NCI-H1436 (cell line): ENCODE results near the gene PARVA.

Experiments
- DNase-seq: peaks from one replicate; lab custom pipeline; 2025; lab: John Stamatoyannopoulos, UW

PARVA gene

GRCh38 chr11:12556788-12557384 lies 179.5 kb downstream of the PARVA start:
- DNase-seq = no peak

GRCh38 chr11:12559011-12559410 lies 181.6 kb downstream of the PARVA start:
- DNase-seq = no peak

- no peak for DNase-seq
Measured at GRCh38 chr11:12560362-12560761, 183.0 kb downstream of the PARVA start.

- DNase-seq = no peak
Measured at GRCh38 chr11:12560861-12561260, 183.5 kb downstream of the PARVA start.

GRCh38 chr11:12564012-12564411 lies 186.6 kb downstream of the PARVA start:
- no peak for DNase-seq

GRCh38 chr11:12565406-12565805 lies 188.0 kb downstream of the PARVA start:
- DNase-seq = no peak

GRCh38 chr11:12567746-12568460 lies 190.5 kb downstream of the PARVA start:
- DNase-seq = no peak

- no peak for DNase-seq
Measured at GRCh38 chr11:12569499-12570425, 192.4 kb downstream of the PARVA start.

- DNase-seq = no peak
Measured at GRCh38 chr11:12573707-12574485, 196.5 kb downstream of the PARVA start.

- DNase-seq = no peak
Measured at GRCh38 chr11:12577725-12578644, 200.6 kb downstream of the PARVA start.

- no peak for DNase-seq
Measured at GRCh38 chr11:12581416-12581815, 204.0 kb downstream of the PARVA start.

- peak; percentile 17 for DNase-seq
Measured at GRCh38 chr11:12581923-12582322, 204.6 kb downstream of the PARVA start.
